Measurements from ENCODE around the gene PTPN14. TPM values are rescaled to one million over a fixed set of nuclear protein-coding genes. Genes with fewer than 3 reads are reported as not detected.

The PTPN14 gene
- total RNA-seq, 5 donors from 2014 or later (not counting 1 experiment from before 2014, with no cell fraction given): 0.02 to 0.36 (median 0.29) TPM

GRCh38 chr1:214416417-214416816, 135.0 kb downstream of the PTPN14 start:
- no peak for ATAC-seq (replicated peaks in 1 of 4)
- POLR2A ChIA-PET: no interaction called here
- no peaks in the 10 kb centered on the region for H3K9me3 ChIP-seq
- H3K27ac Mint-ChIP-seq: no peak overlapping the region
- no peaks in the 10 kb centered on the region for H3K27me3 Mint-ChIP-seq
- DNase-seq: no peak
- no peaks in the 10 kb centered on the region for H3K4me1 ChIP-seq (ENCODE audit: control insufficient read depth in 1 of 2, extremely low read depth in 1 of 2, insufficient read depth in 2 of 2, low read length in 2 of 2)
- no peaks in the 10 kb centered on the region for H3K36me3 ChIP-seq (ENCODE audit: control insufficient read depth in 2 of 2, extremely low read depth in 1 of 2, insufficient read depth in 1 of 2, low read length in 1 of 2)
- CTCF ChIA-PET: no interaction called here
- peaks cover 0 to 3% (median 0%) of the 10 kb centered on the region in 3 donors for H3K4me1 Mint-ChIP-seq
- no CpG with 5 or more reads among the region's 2 CpGs for WGBS (ENCODE audit: insufficient coverage)
- H3K4me3 ChIP-seq (ENCODE audit: control insufficient read depth in 1 of 2, extremely low read depth in 1 of 2, low read length in 1 of 2): no peak overlapping the region
- H3K27me3 ChIP-seq (replicated peaks in 1 of 2; ENCODE audit: control insufficient read depth in 2 of 2, extremely low read depth in 1 of 2, insufficient read depth in 2 of 2, low read length in 1 of 2): no peaks in the 10 kb centered on the region
- no peaks in the 10 kb centered on the region for H3K36me3 Mint-ChIP-seq
- no peak overlapping the region for H3K27ac ChIP-seq (ENCODE audit: low read length)
- H3K9me3 Mint-ChIP-seq: no peaks in the 10 kb centered on the region
- H3K4me3 Mint-ChIP-seq: no peak overlapping the region

GRCh38 chr1:214415131-214415530, 136.3 kb downstream of the PTPN14 start:
- POLR2A ChIA-PET: interaction anchor here in 1 of 2 donors (0.5 kb wide), 1 partner anchor 35 kb away, joined by 3 read pairs; no protein-coding TSS in a partner anchor

GRCh38 chr1:214414691-214415090, 136.7 kb downstream of the PTPN14 start:
- ATAC-seq (replicated peaks in 1 of 4) (no peak), DNase-seq (no peak)
- H3K27me3 ChIP-seq (replicated peaks in 1 of 2; ENCODE audit: control insufficient read depth in 2 of 2, extremely low read depth in 1 of 2, insufficient read depth in 2 of 2, low read length in 1 of 2): no peaks in the 10 kb centered on the region
- Mint-ChIP-seq H3K4me3 (no peak overlapping the region), H3K4me1 (peaks cover 0 to 3% (median 0%) of the 10 kb centered on the region in 3 donors), H3K27me3 (no peaks in the 10 kb centered on the region), H3K9me3 (peaks cover 0 to 9% (median 7%) of the 10 kb centered on the region in 3 donors), H3K36me3 (no peaks in the 10 kb centered on the region), H3K27ac (no peak overlapping the region)
- POLR2A ChIA-PET: no interaction called here
- 74% methylated on average over 4 of the region's 4 CpGs for WGBS (ENCODE audit: insufficient coverage)
- no peaks in the 10 kb centered on the region for H3K36me3 ChIP-seq (ENCODE audit: control insufficient read depth in 2 of 2, extremely low read depth in 1 of 2, insufficient read depth in 1 of 2, low read length in 1 of 2)
- CTCF ChIA-PET: no interaction called here
- no peaks in the 10 kb centered on the region for H3K9me3 ChIP-seq
- no peaks in the 10 kb centered on the region for H3K4me1 ChIP-seq (ENCODE audit: control insufficient read depth in 1 of 2, extremely low read depth in 1 of 2, insufficient read depth in 2 of 2, low read length in 2 of 2)
- H3K4me3 ChIP-seq (ENCODE audit: control insufficient read depth in 1 of 2, extremely low read depth in 1 of 2, low read length in 1 of 2): no peak overlapping the region
- no peak overlapping the region for H3K27ac ChIP-seq (ENCODE audit: low read length)

More at GRCh38 chr1:214415131-214415530, 136.3 kb downstream of the PTPN14 start:
- WGBS (ENCODE audit: insufficient coverage): 78% methylated on average over 5 of the region's 5 CpGs
- Histone ChIP-seq H3K36me3 (ENCODE audit: control insufficient read depth in 2 of 2, extremely low read depth in 1 of 2, insufficient read depth in 1 of 2, low read length in 1 of 2) (no peaks in the 10 kb centered on the region), H3K4me3 (ENCODE audit: control insufficient read depth in 1 of 2, extremely low read depth in 1 of 2, low read length in 1 of 2) (no peak overlapping the region), H3K27ac (ENCODE audit: low read length) (no peak overlapping the region), H3K4me1 (ENCODE audit: control insufficient read depth in 1 of 2, extremely low read depth in 1 of 2, insufficient read depth in 2 of 2, low read length in 2 of 2) (no peaks in the 10 kb centered on the region), H3K27me3 (replicated peaks in 1 of 2; ENCODE audit: control insufficient read depth in 2 of 2, extremely low read depth in 1 of 2, insufficient read depth in 2 of 2, low read length in 1 of 2) (no peaks in the 10 kb centered on the region), H3K9me3 (no peaks in the 10 kb centered on the region)
- H3K27me3 Mint-ChIP-seq: no peaks in the 10 kb centered on the region
- H3K27ac Mint-ChIP-seq: no peak overlapping the region
- no peak for ATAC-seq (replicated peaks in 1 of 4)
- peaks cover 0 to 9% (median 7%) of the 10 kb centered on the region in 3 donors for H3K9me3 Mint-ChIP-seq
- no peak for DNase-seq
- CTCF ChIA-PET: no interaction called here
- H3K4me1 Mint-ChIP-seq: peaks cover 0 to 3% (median 0%) of the 10 kb centered on the region in 3 donors
- H3K36me3 Mint-ChIP-seq: no peaks in the 10 kb centered on the region
- H3K4me3 Mint-ChIP-seq: no peak overlapping the region

- Histone ChIP-seq H3K4me1 (ENCODE audit: control insufficient read depth in 1 of 2, extremely low read depth in 1 of 2, insufficient read depth in 2 of 2, low read length in 2 of 2) (no peaks in the 10 kb centered on the region), H3K27me3 (replicated peaks in 1 of 2; ENCODE audit: control insufficient read depth in 2 of 2, extremely low read depth in 1 of 2, insufficient read depth in 2 of 2, low read length in 1 of 2) (no peaks in the 10 kb centered on the region), H3K27ac (ENCODE audit: low read length) (no peak overlapping the region), H3K4me3 (ENCODE audit: control insufficient read depth in 1 of 2, extremely low read depth in 1 of 2, low read length in 1 of 2) (no peak overlapping the region), H3K36me3 (ENCODE audit: control insufficient read depth in 2 of 2, extremely low read depth in 1 of 2, insufficient read depth in 1 of 2, low read length in 1 of 2) (no peaks in the 10 kb centered on the region), H3K9me3 (no peaks in the 10 kb centered on the region)
- ChIA-PET POLR2A (no interaction called here), CTCF (interaction anchor here in 1 of 2 donors (0.7 kb wide), 1 partner anchor 1122 kb away, joined by 3 read pairs; no protein-coding TSS in a partner anchor)
- ATAC-seq (replicated peaks in 1 of 4) (no peak), DNase-seq (no peak)
- Mint-ChIP-seq H3K9me3 (peaks cover 0 to 9% (median 7%) of the 10 kb centered on the region in 3 donors), H3K27me3 (no peaks in the 10 kb centered on the region), H3K4me3 (no peak overlapping the region), H3K27ac (no peak overlapping the region), H3K36me3 (no peaks in the 10 kb centered on the region), H3K4me1 (no peaks in the 10 kb centered on the region)
Measured at GRCh38 chr1:214413315-214413714, 138.1 kb downstream of the PTPN14 start.

GRCh38 chr1:214404571-214405213, 146.7 kb downstream of the PTPN14 start:
- no peaks in the 10 kb centered on the region for H3K27me3 ChIP-seq (replicated peaks in 1 of 2; ENCODE audit: control insufficient read depth in 2 of 2, extremely low read depth in 1 of 2, insufficient read depth in 2 of 2, low read length in 1 of 2)
- H3K27ac ChIP-seq (ENCODE audit: low read length): no peak overlapping the region
- H3K4me1 ChIP-seq (ENCODE audit: control insufficient read depth in 1 of 2, extremely low read depth in 1 of 2, insufficient read depth in 2 of 2, low read length in 2 of 2): no peaks in the 10 kb centered on the region
- H3K4me3 ChIP-seq (ENCODE audit: control insufficient read depth in 1 of 2, extremely low read depth in 1 of 2, low read length in 1 of 2): no peak overlapping the region
- no peak for ATAC-seq (replicated peaks in 1 of 4)
- H3K27ac Mint-ChIP-seq: no peak overlapping the region
- H3K9me3 ChIP-seq: no peaks in the 10 kb centered on the region
- CTCF ChIA-PET: interaction anchor here in 1 of 2 donors (0.5 to 0.6 kb wide), 2 partner anchors 60 to 567 kb away, joined by 5 to 7 read pairs; no protein-coding TSS in a partner anchor
- H3K27me3 Mint-ChIP-seq: peaks cover 0 to 5% of the 10 kb centered on the region in 2 donors
- no peaks in the 10 kb centered on the region for H3K9me3 Mint-ChIP-seq
- H3K4me3 Mint-ChIP-seq: no peak overlapping the region
- H3K36me3 Mint-ChIP-seq: no peaks in the 10 kb centered on the region
- DNase-seq: no peak
- no peaks in the 10 kb centered on the region for H3K36me3 ChIP-seq (ENCODE audit: control insufficient read depth in 2 of 2, extremely low read depth in 1 of 2, insufficient read depth in 1 of 2, low read length in 1 of 2)
- peaks cover 0 to 2% (median under 1%) of the 10 kb centered on the region in 3 donors for H3K4me1 Mint-ChIP-seq
- 69% methylated on average over 5 of the region's 9 CpGs for WGBS (ENCODE audit: insufficient coverage)
- POLR2A ChIA-PET: no interaction called here

DNA sequence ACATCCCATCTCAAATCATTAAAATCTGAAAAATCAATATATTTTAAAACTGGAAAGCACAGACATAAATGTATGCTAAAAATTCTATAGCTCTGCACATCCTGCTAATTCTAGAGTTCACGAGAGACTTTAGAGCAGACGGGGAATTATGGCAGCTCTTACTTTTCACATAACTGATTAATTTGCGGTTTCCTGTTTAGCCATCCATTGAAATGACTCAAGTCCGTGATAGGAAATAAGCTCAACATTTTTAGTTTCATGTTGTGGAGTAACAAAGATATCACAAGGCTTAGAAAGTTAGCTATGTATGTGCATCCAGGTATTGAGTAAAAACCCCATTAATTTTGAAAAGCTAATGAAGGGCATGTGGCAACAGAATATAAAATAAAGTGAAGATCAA, 147.2 kb downstream of the PTPN14 start:
- DNase-seq: no peak
- no peaks in the 10 kb centered on the region for H3K36me3 Mint-ChIP-seq
- H3K27ac Mint-ChIP-seq: no peak overlapping the region
- ATAC-seq (replicated peaks in 1 of 4): no peak
- H3K4me3 Mint-ChIP-seq: no peak overlapping the region
- Histone ChIP-seq H3K36me3 (ENCODE audit: control insufficient read depth in 2 of 2, extremely low read depth in 1 of 2, insufficient read depth in 1 of 2, low read length in 1 of 2) (no peaks in the 10 kb centered on the region), H3K27me3 (replicated peaks in 1 of 2; ENCODE audit: control insufficient read depth in 2 of 2, extremely low read depth in 1 of 2, insufficient read depth in 2 of 2, low read length in 1 of 2) (no peaks in the 10 kb centered on the region), H3K9me3 (no peaks in the 10 kb centered on the region), H3K4me1 (ENCODE audit: control insufficient read depth in 1 of 2, extremely low read depth in 1 of 2, insufficient read depth in 2 of 2, low read length in 2 of 2) (no peaks in the 10 kb centered on the region), H3K27ac (ENCODE audit: low read length) (no peak overlapping the region), H3K4me3 (ENCODE audit: control insufficient read depth in 1 of 2, extremely low read depth in 1 of 2, low read length in 1 of 2) (no peak overlapping the region)
- POLR2A ChIA-PET: no interaction called here
- 40% methylated on average over 1 of the region's 4 CpGs for WGBS (ENCODE audit: insufficient coverage)
- CTCF ChIA-PET: interaction anchor here in 1 of 2 donors (0.6 kb wide), 1 partner anchor 60 kb away, joined by 7 read pairs; no protein-coding TSS in a partner anchor
- H3K27me3 Mint-ChIP-seq: peaks cover 0 to 5% of the 10 kb centered on the region in 2 donors
- H3K4me1 Mint-ChIP-seq: peaks cover 0 to 8% (median 3%) of the 10 kb centered on the region in 3 donors
- no peaks in the 10 kb centered on the region for H3K9me3 Mint-ChIP-seq
